Fibroblast of pulmonary artery (primary cell): ENCODE measurements around the gene OTULIN.
A peak's percentile ranks its signal among the peaks of the same experiment; 100 is the strongest.

ENCODE experiments used
- DNase-seq: peaks from one replicate; pipeline ENCODE4 v3.0.0-alpha.2; 2010; ENCODE audit warnings: low read depth
- H3K4me3 ChIP-seq: replicated peaks from 2 replicates; pipeline ENCODE4 v1.5.1; 2011; ENCODE audit warnings: low read depth, mild to moderate bottlenecking, control low read depth, low read length, moderate library complexity
- CTCF ChIP-seq: IDR thresholded peaks from 2 replicates; pipeline ENCODE4 v1.5.1; 2011; ENCODE audit warnings: mild to moderate bottlenecking, control low read depth, low read length, inconsistent platforms; ENCODE audit errors: missing control alignments

OTULIN gene

GRCh38 chr5:14672484-14673394, 8.2 kb downstream of the OTULIN start:
- no peak overlapping the region for H3K4me3 ChIP-seq
- no peak for TF ChIP-seq CTCF
- DNase-seq = peak; percentile 14

- DNase-seq = no peak
- no peak for TF ChIP-seq CTCF
- H3K4me3 ChIP-seq = no peak overlapping the region
Observed at GRCh38 chr5:14673443-14673842, 8.9 kb downstream of the OTULIN start.

GRCh38 chr5:14674983-14675854, 10.7 kb downstream of the OTULIN start:
- DNase-seq = no peak
- no peak overlapping the region for H3K4me3 ChIP-seq
- TF ChIP-seq CTCF = no peak

GRCh38 chr5:14675865-14676300, 11.4 kb downstream of the OTULIN start:
- peak; percentile 15 for DNase-seq
- no peak overlapping the region for H3K4me3 ChIP-seq
- TF ChIP-seq CTCF = no peak

GRCh38 chr5:14676320-14676719, 11.8 kb downstream of the OTULIN start:
- H3K4me3 ChIP-seq = no peak overlapping the region
- TF ChIP-seq CTCF = no peak
- DNase-seq = peak; percentile 31

- no peak for DNase-seq
- H3K4me3 ChIP-seq = no peak overlapping the region
- no peak for TF ChIP-seq CTCF
Observed at GRCh38 chr5:14678773-14679334, 14.3 kb downstream of the OTULIN start.
